22Rv1 (cell line): ENCODE measurements around the gene STK39.

Experiments
- ZFX ChIP-seq: fragments of 450-650 bp; IDR thresholded peaks from 2 replicates; pipeline ENCODE4 v1.6.1; 2017; ENCODE audit warnings: antibody characterized with exemption, borderline replicate concordance
- TF ChIP-seq, protein P1 (sequence below): fragments of 450-650 bp; IDR thresholded peaks from 2 replicates; pipeline ENCODE4 v1.5.1; 2017; ENCODE audit warnings: mild to moderate bottlenecking

DNA sequence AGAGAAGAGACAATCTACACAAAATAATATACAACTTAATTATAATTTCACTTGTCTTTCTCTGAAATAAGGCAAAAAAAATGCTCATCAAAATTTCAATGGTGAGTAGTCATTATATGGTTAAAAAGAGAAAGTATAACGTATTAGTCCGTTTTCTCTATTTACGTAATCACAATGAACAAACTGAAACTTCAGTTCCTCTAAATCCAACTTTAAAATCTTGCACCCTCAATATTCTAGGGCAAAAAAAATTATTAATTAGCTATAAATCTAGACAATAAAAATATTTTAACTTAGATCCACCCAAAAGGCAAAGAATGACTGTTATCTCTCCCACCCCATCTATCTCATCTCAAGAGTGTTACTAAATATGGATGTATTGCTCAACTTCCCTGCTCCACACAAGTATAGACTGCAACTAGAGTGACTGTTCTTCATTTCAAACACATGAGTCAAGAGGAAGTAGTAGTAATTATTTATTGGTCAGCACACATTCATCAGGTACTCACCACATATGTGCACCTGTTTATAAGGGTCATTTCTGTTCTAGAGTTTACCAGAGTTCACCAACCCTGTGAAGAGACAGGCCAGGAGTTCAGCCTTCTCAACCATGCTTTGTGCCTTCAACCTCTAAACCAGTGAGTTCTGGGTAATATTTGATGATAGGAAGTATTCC lies 36.4 kb downstream of the STK39 start:
- TF ChIP-seq, protein P1, sequence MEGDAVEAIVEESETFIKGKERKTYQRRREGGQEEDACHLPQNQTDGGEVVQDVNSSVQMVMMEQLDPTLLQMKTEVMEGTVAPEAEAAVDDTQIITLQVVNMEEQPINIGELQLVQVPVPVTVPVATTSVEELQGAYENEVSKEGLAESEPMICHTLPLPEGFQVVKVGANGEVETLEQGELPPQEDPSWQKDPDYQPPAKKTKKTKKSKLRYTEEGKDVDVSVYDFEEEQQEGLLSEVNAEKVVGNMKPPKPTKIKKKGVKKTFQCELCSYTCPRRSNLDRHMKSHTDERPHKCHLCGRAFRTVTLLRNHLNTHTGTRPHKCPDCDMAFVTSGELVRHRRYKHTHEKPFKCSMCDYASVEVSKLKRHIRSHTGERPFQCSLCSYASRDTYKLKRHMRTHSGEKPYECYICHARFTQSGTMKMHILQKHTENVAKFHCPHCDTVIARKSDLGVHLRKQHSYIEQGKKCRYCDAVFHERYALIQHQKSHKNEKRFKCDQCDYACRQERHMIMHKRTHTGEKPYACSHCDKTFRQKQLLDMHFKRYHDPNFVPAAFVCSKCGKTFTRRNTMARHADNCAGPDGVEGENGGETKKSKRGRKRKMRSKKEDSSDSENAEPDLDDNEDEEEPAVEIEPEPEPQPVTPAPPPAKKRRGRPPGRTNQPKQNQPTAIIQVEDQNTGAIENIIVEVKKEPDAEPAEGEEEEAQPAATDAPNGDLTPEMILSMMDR = no peak
- no peak for TF ChIP-seq ZFX
